ENCODE data around the gene SUCO. TPM values are rescaled to one million over a fixed set of nuclear protein-coding genes. Genes with fewer than 3 reads are reported as not detected.

The SUCO gene
- total RNA-seq, 1 experiment from 2014 or later, result 37.7 TPM

GRCh38 chr1:172500207-172500606 lies 32.7 kb upstream of the SUCO start:
- Histone ChIP-seq H2AK5ac (ENCODE audit: insufficient read length, low read length) (no peak overlapping the region), H3K9me3 (ENCODE audit: control insufficient read depth, low read depth, low read length) (no peaks in the 10 kb centered on the region), H3K23ac (ENCODE audit: insufficient read length, low read depth, low read length) (no peak overlapping the region), H2BK20ac (ENCODE audit: low read depth, low read length, poor library complexity, severe bottlenecking) (no peak overlapping the region), H3K27me3 (ENCODE audit: insufficient read depth, low read length) (no peaks in the 10 kb centered on the region), H3K79me1 (ENCODE audit: insufficient read depth, low read depth, low read length, poor library complexity, severe bottlenecking) (no peaks in the 10 kb centered on the region), H3K4me1 (ENCODE audit: insufficient read depth, low read length) (no peaks in the 10 kb centered on the region), H4K8ac (replicated peaks; ENCODE audit: insufficient read length, low read depth, low read length) (no peak overlapping the region), H3K18ac (ENCODE audit: insufficient read length, low read depth, low read length) (no peak overlapping the region), H2BK12ac (ENCODE audit: insufficient read length, low read depth, low read length) (no peak overlapping the region), H2BK15ac (ENCODE audit: low read depth, low read length) (no peak overlapping the region), H3K14ac (ENCODE audit: insufficient read depth, low read length) (no peak overlapping the region), H3K79me2 (ENCODE audit: insufficient read depth, low read length) (no peaks in the 10 kb centered on the region), H2BK5ac (ENCODE audit: insufficient read length, low read length) (no peak overlapping the region), H3K4ac (ENCODE audit: low read depth, low read length) (no peak overlapping the region), H2AFZ (ENCODE audit: low read length) (no peak overlapping the region), H3K4me2 (ENCODE audit: insufficient read depth, insufficient read length, low read length) (no peak overlapping the region), H2BK120ac (ENCODE audit: low read depth, low read length, poor library complexity, severe bottlenecking) (no peak overlapping the region), H3K27ac (ENCODE audit: insufficient read length, low read depth, low read length) (no peak overlapping the region), H3K23me2 (ENCODE audit: insufficient read length, low read depth, low read length, poor library complexity, severe bottlenecking) (no peaks in the 10 kb centered on the region), H4K5ac (ENCODE audit: insufficient read length, low read depth, low read length) (no peak overlapping the region), H4K91ac (ENCODE audit: insufficient read length, low read depth, low read length) (no peak overlapping the region), H3K56ac (ENCODE audit: insufficient read length, low read depth, low read length) (no peak overlapping the region), H3K9ac (ENCODE audit: extremely low read depth, insufficient read length, low read length) (no peak overlapping the region), H4K20me1 (ENCODE audit: control insufficient read depth, insufficient read depth, insufficient read length) (no peaks in the 10 kb centered on the region), H3T11ph (ENCODE audit: low read length) (no peak overlapping the region)
- Mint-ChIP-seq H3K27me3 (ENCODE audit: low read depth) (peaks cover 3% of the 10 kb centered on the region), H3K36me3 (ENCODE audit: insufficient read depth in 1 of 3, low read depth in 3 of 3) (no peaks in the 10 kb centered on the region), H3K4me3 (no peak overlapping the region), H3K27ac (no peak overlapping the region), H3K9me3 (no peaks in the 10 kb centered on the region), H3K4me1 (peaks cover 16 to 20% of the 10 kb centered on the region in 2 experiments)
- no CpG with 5 or more reads among the region's 2 CpGs for whole genome bisulfite sequencing (ENCODE audit: extremely low coverage, insufficient read length, low lambda C conversion rate)
- no peak for TF ChIP-seq CTCF (conservative IDR thresholded peaks at IDR 0.05)
- no peak for DNase-seq

All from H9 (cell line).